WTC11 (cell line): Measurements from ENCODE around the gene ARVCF. TPM values are rescaled to one million over a fixed set of nuclear protein-coding genes. Genes with fewer than 3 reads are reported as not detected.
A peak's percentile ranks its signal among the peaks of the same experiment; 100 is the strongest.

Experiments used
- ATAC-seq: fragments of 200-7000 bp; cut with Tn5 transposase; 2 replicates; pipeline ENCODE4 v1.10.0; 2021; ENCODE audit warnings: mild to moderate bottlenecking, moderate library complexity
- CTCF ChIA-PET: fragments of 300-600 bp; sonication (Branson Sonifier 250); formaldehyde crosslinking; loops from one replicate; lab custom pipeline; 2021; ENCODE audit warnings: antibody characterized with exemption; lab: Charles Lee
- POLR2A ChIA-PET: fragments of 350-600 bp; sonication (Branson Sonifier 250); formaldehyde crosslinking; loops from one replicate; lab custom pipeline; 2021; ENCODE audit warnings: antibody characterized with exemption; lab: Charles Lee
- DNase-seq: peaks from one replicate; pipeline ENCODE4 v3.0.0; 2021; ENCODE audit warnings: low spot score
- H3K27ac Mint-ChIP-seq: 2 replicates; pipeline ENCODE4 v1.8.0; 2021; ENCODE audit warnings: mixed read lengths
- H3K27me3 Mint-ChIP-seq: 2 replicates; pipeline ENCODE4 v1.8.0; 2021; ENCODE audit warnings: low read depth, mild to moderate bottlenecking, moderate library complexity, mixed read lengths
- H3K36me3 Mint-ChIP-seq: 2 replicates; pipeline ENCODE4 v1.8.0; 2021; ENCODE audit warnings: mixed read lengths
- H3K4me1 Mint-ChIP-seq: 2 replicates; pipeline ENCODE4 v1.8.0; 2022; ENCODE audit warnings: mixed read lengths
- H3K4me3 Mint-ChIP-seq: 2 replicates; pipeline ENCODE4 v1.8.0; 2021; ENCODE audit warnings: mild to moderate bottlenecking, moderate library complexity, mixed read lengths
- H3K9me3 Mint-ChIP-seq: 2 replicates; pipeline ENCODE4 v1.8.0; 2021; ENCODE audit warnings: mixed read lengths
- FOXP1 ChIP-seq: sonication (generic); formaldehyde crosslinking; IDR thresholded peaks from 2 replicates; pipeline ENCODE4 v1.8.0; 2022; ENCODE audit warnings: missing genetic modification reagents, mild to moderate bottlenecking, moderate library complexity, borderline replicate concordance
- GABPB1 ChIP-seq: sonication (generic); formaldehyde crosslinking; IDR thresholded peaks from 2 replicates; pipeline ENCODE4 v1.8.1; 2023; ENCODE audit warnings: mild to moderate bottlenecking, missing genetic modification reagents
- HMGA2 ChIP-seq: fragments of 250-450 bp; sonication (Bioruptor Pico); IDR thresholded peaks from 2 replicates; pipeline ENCODE4 v1.4.0; 2021; ENCODE audit warnings: mild to moderate bottlenecking, moderate library complexity
- IRF2 ChIP-seq: sonication (generic); formaldehyde crosslinking; IDR thresholded peaks from 2 replicates; pipeline ENCODE4 v1.8.0; 2022; ENCODE audit warnings: low read depth, missing genetic modification reagents, borderline replicate concordance
- NFYB ChIP-seq: sonication (generic); formaldehyde crosslinking; conservative IDR thresholded peaks from 2 replicates; pipeline ENCODE4 v1.8.0; 2022; ENCODE audit warnings: low read depth, missing genetic modification reagents
- NR2C2 ChIP-seq: sonication (generic); formaldehyde crosslinking; IDR thresholded peaks from 2 replicates; pipeline ENCODE4 v1.8.0; 2022; ENCODE audit warnings: mild to moderate bottlenecking, missing genetic modification reagents
- OVOL2 ChIP-seq: fragments of 250-450 bp; sonication (Bioruptor Pico); IDR thresholded peaks from 2 replicates; pipeline ENCODE4 v1.9.0; 2021; ENCODE audit warnings: mild to moderate bottlenecking, borderline replicate concordance
- RORB ChIP-seq: fragments of 250-450 bp; sonication (Bioruptor Pico); IDR thresholded peaks from 2 replicates; pipeline ENCODE4 v1.9.0; 2021; ENCODE audit warnings: mild to moderate bottlenecking
- SMAD3 ChIP-seq: sonication (generic); formaldehyde crosslinking; IDR thresholded peaks from 2 replicates; pipeline ENCODE4 v1.8.0; 2022; ENCODE audit warnings: missing genetic modification reagents, mild to moderate bottlenecking, borderline replicate concordance
- SOX15 ChIP-seq: fragments of 250-450 bp; sonication (Bioruptor Pico); IDR thresholded peaks from 2 replicates; pipeline ENCODE4 v1.9.0; 2021; ENCODE audit warnings: mild to moderate bottlenecking
- TEAD1 ChIP-seq: sonication (generic); formaldehyde crosslinking; IDR thresholded peaks from 2 replicates; pipeline ENCODE4 v1.8.0; 2022; ENCODE audit warnings: mild to moderate bottlenecking, missing genetic modification reagents
- TEAD4 ChIP-seq: sonication (generic); formaldehyde crosslinking; IDR thresholded peaks from 2 replicates; pipeline ENCODE4 v1.8.0; 2022; ENCODE audit warnings: mild to moderate bottlenecking, missing genetic modification reagents
- ZNF121 ChIP-seq: sonication (generic); formaldehyde crosslinking; IDR thresholded peaks from 2 replicates; pipeline ENCODE4 v1.8.0; 2023; ENCODE audit warnings: missing genetic modification reagents
- ZNF219 ChIP-seq: sonication (generic); formaldehyde crosslinking; IDR thresholded peaks from 2 replicates; pipeline ENCODE4 v1.8.0; 2023; ENCODE audit warnings: missing genetic modification reagents, mild to moderate bottlenecking, borderline replicate concordance
- total RNA-seq: library from RNA; stranded (reverse); gene quantifications from 3 replicates; pipeline ENCODE4 v1.2.3, GENCODE V29; 2021
- TF ChIP-seq, protein P1 (sequence below): sonication (generic); formaldehyde crosslinking; IDR thresholded peaks from 2 replicates; pipeline ENCODE4 v1.8.0; 2022; ENCODE audit warnings: mild to moderate bottlenecking, missing genetic modification reagents
- TF ChIP-seq, protein P2 (sequence below): sonication (generic); formaldehyde crosslinking; conservative IDR thresholded peaks from 2 replicates; pipeline ENCODE4 v1.8.1; 2022; ENCODE audit warnings: mild to moderate bottlenecking, missing genetic modification reagents
- TF ChIP-seq, protein P3 (sequence below): fragments of 250-450 bp; sonication (Bioruptor Pico); IDR thresholded peaks from 2 replicates; pipeline ENCODE4 v1.8.0; 2021; ENCODE audit warnings: mild to moderate bottlenecking
- TF ChIP-seq, protein P4 (sequence below): sonication (generic); formaldehyde crosslinking; IDR thresholded peaks from 2 replicates; pipeline ENCODE4 v1.8.1; 2023; ENCODE audit warnings: mild to moderate bottlenecking, missing genetic modification reagents, moderate library complexity
- TF ChIP-seq, protein P5 (sequence below): fragments of 250-450 bp; sonication (Bioruptor Pico); IDR thresholded peaks from 2 replicates; pipeline ENCODE4 v1.9.0; 2021; ENCODE audit warnings: mild to moderate bottlenecking
- TF ChIP-seq, protein P6 (sequence below): sonication (generic); formaldehyde crosslinking; IDR thresholded peaks from 2 replicates; pipeline ENCODE4 v1.8.1; 2022; ENCODE audit warnings: mild to moderate bottlenecking, moderate library complexity, missing genetic modification reagents
- TF ChIP-seq, protein P7 (sequence below): sonication (generic); formaldehyde crosslinking; IDR thresholded peaks from 2 replicates; pipeline ENCODE4 v1.8.0; 2022; ENCODE audit warnings: mild to moderate bottlenecking, missing genetic modification reagents
- TF ChIP-seq, protein P8 (sequence below): sonication (generic); formaldehyde crosslinking; IDR thresholded peaks from 2 replicates; pipeline ENCODE4 v1.8.1; 2023; ENCODE audit warnings: mild to moderate bottlenecking, moderate library complexity, missing genetic modification reagents

The ARVCF gene
- total RNA-seq, 1 experiment from 2014 or later, result 65.4 TPM

DNA sequence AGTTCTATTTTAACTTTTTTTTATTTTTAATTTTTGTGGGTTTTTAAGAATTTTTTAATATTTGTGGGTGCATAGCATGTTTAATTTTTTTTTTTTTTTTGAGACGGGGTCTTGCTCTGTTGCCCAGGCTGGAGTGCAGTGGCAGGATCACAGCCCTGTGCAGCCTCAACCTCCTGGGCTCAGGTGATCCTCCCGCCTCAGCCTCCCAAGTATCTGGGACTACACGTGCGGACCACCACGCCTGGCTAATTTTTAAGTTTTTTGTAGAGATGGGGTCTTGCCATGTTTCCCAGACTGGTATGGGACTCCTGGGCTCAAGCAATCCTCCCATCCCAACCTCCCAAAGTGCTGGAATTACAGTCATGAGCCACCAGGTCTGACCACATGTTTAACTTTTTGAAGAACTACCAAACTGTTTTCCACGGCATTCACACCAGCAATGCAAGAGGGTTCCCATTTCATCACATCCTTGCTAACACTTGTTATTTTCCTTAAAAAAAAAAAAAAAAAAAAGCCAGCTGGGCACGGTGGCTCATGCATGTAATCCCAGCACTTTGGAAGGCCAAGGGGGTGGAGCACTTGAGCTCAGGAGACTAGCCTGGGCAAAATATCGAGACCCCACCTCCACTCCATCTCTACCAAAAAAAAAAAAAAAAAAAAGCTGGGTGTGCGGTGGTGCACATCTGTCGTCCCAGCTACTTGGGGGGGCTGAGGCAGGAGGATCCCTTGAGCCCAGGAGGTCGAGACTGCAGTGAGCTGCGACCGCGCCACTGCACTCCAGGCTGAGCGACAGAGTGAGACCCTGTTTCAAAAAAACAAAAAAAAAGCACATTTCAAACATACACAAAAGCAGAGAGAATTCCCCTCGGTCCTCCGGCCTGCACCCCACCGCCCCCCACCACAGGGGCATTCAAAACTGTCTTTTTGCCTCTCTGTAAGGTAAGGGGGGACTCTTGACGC is 58.3 kb downstream of the ARVCF start:
- H3K4me3 Mint-ChIP-seq, result peak overlapping the region; percentile 66
- DNase-seq (peak; percentile 10), ATAC-seq (no peak)
- no peaks in the 10 kb centered on the region; the same call in 1 of the 2 replicates for H3K27me3 Mint-ChIP-seq
- TF ChIP-seq, protein P1, sequence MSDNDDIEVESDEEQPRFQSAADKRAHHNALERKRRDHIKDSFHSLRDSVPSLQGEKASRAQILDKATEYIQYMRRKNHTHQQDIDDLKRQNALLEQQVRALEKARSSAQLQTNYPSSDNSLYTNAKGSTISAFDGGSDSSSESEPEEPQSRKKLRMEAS (CRISPR knock-in tag), result no peak
- TF ChIP-seq, protein P2, sequence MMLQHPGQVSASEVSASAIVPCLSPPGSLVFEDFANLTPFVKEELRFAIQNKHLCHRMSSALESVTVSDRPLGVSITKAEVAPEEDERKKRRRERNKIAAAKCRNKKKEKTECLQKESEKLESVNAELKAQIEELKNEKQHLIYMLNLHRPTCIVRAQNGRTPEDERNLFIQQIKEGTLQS (CRISPR knock-in tag), result no peak
- no peak for TF ChIP-seq SMAD3
- no peak for TF ChIP-seq TEAD1
- TF ChIP-seq, protein P3, sequence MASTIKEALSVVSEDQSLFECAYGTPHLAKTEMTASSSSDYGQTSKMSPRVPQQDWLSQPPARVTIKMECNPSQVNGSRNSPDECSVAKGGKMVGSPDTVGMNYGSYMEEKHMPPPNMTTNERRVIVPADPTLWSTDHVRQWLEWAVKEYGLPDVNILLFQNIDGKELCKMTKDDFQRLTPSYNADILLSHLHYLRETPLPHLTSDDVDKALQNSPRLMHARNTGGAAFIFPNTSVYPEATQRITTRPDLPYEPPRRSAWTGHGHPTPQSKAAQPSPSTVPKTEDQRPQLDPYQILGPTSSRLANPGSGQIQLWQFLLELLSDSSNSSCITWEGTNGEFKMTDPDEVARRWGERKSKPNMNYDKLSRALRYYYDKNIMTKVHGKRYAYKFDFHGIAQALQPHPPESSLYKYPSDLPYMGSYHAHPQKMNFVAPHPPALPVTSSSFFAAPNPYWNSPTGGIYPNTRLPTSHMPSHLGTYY (CRISPR knock-in tag), result no peak
- no peak for TF ChIP-seq ZNF219 (CRISPR knock-in tag)
- no peak for TF ChIP-seq OVOL2
- TF ChIP-seq ZNF121 (CRISPR knock-in tag), result peak; percentile 75; the same call in 1 of the 2 replicates
- peak overlapping the region; percentile 72 for H3K27ac Mint-ChIP-seq
- CTCF ChIA-PET, result interaction anchor here (0.6 to 2.9 kb wide), 21 partner anchors 10 to 252 kb away, joined by 3 to 17 read pairs (median 4); partner anchors contain the start of gene GP1BB
- no peaks in the 10 kb centered on the region for H3K9me3 Mint-ChIP-seq
- H3K4me1 Mint-ChIP-seq, result peaks cover 35% of the 10 kb centered on the region
- H3K36me3 Mint-ChIP-seq, result no peaks in the 10 kb centered on the region
- POLR2A ChIA-PET, result interaction anchor here (0.6 to 1.0 kb wide), 4 partner anchors 8 to 934 kb away, joined by 3 to 4 read pairs (median 3); partner anchors contain the start of gene TRMT2A

DNA sequence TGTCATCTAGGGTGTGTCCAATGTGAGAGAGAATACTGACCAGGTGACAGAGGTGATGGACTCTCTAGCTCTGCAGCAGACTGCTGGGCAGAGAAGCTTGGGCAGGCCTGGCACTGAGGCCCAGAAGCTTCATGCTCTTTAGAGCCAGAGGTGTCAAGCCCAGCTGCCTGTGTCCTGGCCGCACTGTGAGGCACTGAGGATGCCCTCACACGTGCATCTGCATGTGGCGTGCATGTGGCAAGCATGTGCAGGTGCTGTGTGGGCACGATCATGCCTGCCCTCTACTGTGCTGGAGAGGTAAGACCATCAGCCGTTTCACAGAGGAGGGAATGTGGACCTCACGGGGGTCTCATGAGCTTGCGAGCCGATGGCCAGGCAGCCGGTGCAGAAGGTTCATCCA is 59.2 kb downstream of the ARVCF start:
- no peak for ATAC-seq
- CTCF ChIA-PET, result interaction anchor here (0.6 to 2.9 kb wide), 7 partner anchors 10 to 234 kb away, joined by 3 to 17 read pairs (median 7); partner anchors contain the start of gene GP1BB
- Mint-ChIP-seq H3K4me3 (no peak overlapping the region), H3K27me3 (no peaks in the 10 kb centered on the region), H3K9me3 (no peaks in the 10 kb centered on the region), H3K4me1 (peaks cover 30% of the 10 kb centered on the region), H3K27ac (no peak overlapping the region), H3K36me3 (no peaks in the 10 kb centered on the region)
- TF ChIP-seq, protein P4, sequence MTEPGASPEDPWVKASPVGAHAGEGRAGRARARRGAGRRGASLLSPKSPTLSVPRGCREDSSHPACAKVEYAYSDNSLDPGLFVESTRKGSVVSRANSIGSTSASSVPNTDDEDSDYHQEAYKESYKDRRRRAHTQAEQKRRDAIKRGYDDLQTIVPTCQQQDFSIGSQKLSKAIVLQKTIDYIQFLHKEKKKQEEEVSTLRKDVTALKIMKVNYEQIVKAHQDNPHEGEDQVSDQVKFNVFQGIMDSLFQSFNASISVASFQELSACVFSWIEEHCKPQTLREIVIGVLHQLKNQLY (CRISPR knock-in tag), result no peak
- TF ChIP-seq SOX15 (no peak), IRF2 (no peak), NR2C2 (CRISPR knock-in tag) (no peak), RORB (CRISPR knock-in tag) (no peak), ZNF219 (CRISPR knock-in tag) (0 out of 2 replicates have a peak, but pooled peaks have one; percentile 53), GABPB1 (CRISPR knock-in tag) (no peak), HMGA2 (CRISPR knock-in tag) (no peak), TEAD4 (CRISPR knock-in tag) (peak; percentile 40; the same call in 1 of the 2 replicates), FOXP1 (CRISPR knock-in tag) (peak; percentile 27; the same call in 1 of the 2 replicates), NFYB (CRISPR knock-in tag) (no peak)
- TF ChIP-seq, protein P5, sequence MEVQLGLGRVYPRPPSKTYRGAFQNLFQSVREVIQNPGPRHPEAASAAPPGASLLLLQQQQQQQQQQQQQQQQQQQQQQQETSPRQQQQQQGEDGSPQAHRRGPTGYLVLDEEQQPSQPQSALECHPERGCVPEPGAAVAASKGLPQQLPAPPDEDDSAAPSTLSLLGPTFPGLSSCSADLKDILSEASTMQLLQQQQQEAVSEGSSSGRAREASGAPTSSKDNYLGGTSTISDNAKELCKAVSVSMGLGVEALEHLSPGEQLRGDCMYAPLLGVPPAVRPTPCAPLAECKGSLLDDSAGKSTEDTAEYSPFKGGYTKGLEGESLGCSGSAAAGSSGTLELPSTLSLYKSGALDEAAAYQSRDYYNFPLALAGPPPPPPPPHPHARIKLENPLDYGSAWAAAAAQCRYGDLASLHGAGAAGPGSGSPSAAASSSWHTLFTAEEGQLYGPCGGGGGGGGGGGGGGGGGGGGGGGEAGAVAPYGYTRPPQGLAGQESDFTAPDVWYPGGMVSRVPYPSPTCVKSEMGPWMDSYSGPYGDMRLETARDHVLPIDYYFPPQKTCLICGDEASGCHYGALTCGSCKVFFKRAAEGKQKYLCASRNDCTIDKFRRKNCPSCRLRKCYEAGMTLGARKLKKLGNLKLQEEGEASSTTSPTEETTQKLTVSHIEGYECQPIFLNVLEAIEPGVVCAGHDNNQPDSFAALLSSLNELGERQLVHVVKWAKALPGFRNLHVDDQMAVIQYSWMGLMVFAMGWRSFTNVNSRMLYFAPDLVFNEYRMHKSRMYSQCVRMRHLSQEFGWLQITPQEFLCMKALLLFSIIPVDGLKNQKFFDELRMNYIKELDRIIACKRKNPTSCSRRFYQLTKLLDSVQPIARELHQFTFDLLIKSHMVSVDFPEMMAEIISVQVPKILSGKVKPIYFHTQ (CRISPR knock-in tag), result no peak
- TF ChIP-seq, protein P6, sequence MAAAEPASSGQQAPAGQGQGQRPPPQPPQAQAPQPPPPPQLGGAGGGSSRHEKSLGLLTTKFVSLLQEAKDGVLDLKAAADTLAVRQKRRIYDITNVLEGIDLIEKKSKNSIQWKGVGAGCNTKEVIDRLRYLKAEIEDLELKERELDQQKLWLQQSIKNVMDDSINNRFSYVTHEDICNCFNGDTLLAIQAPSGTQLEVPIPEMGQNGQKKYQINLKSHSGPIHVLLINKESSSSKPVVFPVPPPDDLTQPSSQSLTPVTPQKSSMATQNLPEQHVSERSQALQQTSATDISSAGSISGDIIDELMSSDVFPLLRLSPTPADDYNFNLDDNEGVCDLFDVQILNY, result no peak
- TF ChIP-seq, protein P7, sequence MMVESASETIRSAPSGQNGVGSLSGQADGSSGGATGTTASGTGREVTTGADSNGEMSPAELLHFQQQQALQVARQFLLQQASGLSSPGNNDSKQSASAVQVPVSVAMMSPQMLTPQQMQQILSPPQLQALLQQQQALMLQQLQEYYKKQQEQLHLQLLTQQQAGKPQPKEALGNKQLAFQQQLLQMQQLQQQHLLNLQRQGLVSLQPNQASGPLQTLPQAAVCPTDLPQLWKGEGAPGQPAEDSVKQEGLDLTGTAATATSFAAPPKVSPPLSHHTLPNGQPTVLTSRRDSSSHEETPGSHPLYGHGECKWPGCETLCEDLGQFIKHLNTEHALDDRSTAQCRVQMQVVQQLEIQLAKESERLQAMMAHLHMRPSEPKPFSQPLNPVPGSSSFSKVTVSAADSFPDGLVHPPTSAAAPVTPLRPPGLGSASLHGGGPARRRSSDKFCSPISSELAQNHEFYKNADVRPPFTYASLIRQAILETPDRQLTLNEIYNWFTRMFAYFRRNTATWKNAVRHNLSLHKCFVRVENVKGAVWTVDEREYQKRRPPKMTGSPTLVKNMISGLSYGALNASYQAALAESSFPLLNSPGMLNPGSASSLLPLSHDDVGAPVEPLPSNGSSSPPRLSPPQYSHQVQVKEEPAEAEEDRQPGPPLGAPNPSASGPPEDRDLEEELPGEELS, result no peak
- TF ChIP-seq, protein P8, sequence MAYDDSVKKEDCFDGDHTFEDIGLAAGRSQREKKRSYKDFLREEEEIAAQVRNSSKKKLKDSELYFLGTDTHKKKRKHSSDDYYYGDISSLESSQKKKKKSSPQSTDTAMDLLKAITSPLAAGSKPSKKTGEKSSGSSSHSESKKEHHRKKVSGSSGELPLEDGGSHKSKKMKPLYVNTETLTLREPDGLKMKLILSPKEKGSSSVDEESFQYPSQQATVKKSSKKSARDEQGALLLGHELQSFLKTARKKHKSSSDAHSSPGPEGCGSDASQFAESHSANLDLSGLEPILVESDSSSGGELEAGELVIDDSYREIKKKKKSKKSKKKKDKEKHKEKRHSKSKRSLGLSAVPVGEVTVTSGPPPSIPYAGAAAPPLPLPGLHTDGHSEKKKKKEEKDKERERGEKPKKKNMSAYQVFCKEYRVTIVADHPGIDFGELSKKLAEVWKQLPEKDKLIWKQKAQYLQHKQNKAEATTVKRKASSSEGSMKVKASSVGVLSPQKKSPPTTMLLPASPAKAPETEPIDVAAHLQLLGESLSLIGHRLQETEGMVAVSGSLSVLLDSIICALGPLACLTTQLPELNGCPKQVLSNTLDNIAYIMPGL (CRISPR knock-in tag), result no peak
- TF ChIP-seq, protein P1 (CRISPR knock-in tag), result no peak
- DNase-seq, result no peak
- POLR2A ChIA-PET, result no interaction called here
